Measurements from ENCODE around the gene HIBADH.

Gene HIBADH

GRCh38 chr7:27634671-27635493 is 27.8 kb downstream of the HIBADH start:
- no peak for DNase-seq

- DNase-seq: no peak
Measured at GRCh38 chr7:27633062-27633461, 29.6 kb downstream of the HIBADH start.

- DNase-seq: no peak
Measured at GRCh38 chr7:27631391-27631790, 31.3 kb downstream of the HIBADH start.

- DNase-seq: no peak
Measured at GRCh38 chr7:27627146-27627545, 35.5 kb downstream of the HIBADH start.

GRCh38 chr7:27619492-27619891 is 43.2 kb downstream of the HIBADH start:
- DNase-seq: no peak

GRCh38 chr7:27617651-27618381 is 44.9 kb downstream of the HIBADH start:
- DNase-seq: no peak

- DNase-seq: no peak
Measured at GRCh38 chr7:27616914-27617548, 45.7 kb downstream of the HIBADH start.

- no peak for DNase-seq
Measured at GRCh38 chr7:27616186-27616491, 46.5 kb downstream of the HIBADH start.

- no peak for DNase-seq
Measured at GRCh38 chr7:27615420-27616185, 47.1 kb downstream of the HIBADH start.

GRCh38 chr7:27614095-27614494 is 48.6 kb downstream of the HIBADH start:
- DNase-seq: no peak

- no peak for DNase-seq
Measured at GRCh38 chr7:27611059-27611458, 51.6 kb downstream of the HIBADH start.

GRCh38 chr7:27608776-27609495 is 53.7 kb downstream of the HIBADH start:
- DNase-seq: no peak

GRCh38 chr7:27607210-27607606 is 55.5 kb downstream of the HIBADH start:
- DNase-seq: no peak

- no peak for DNase-seq
Measured at GRCh38 chr7:27606270-27607209, 56.1 kb downstream of the HIBADH start.

GRCh38 chr7:27605689-27606269 is 56.9 kb downstream of the HIBADH start:
- DNase-seq: no peak

GRCh38 chr7:27605283-27605682 is 57.4 kb downstream of the HIBADH start:
- DNase-seq: no peak

GRCh38 chr7:27603813-27604212 is 58.9 kb downstream of the HIBADH start:
- no peak for DNase-seq

GRCh38 chr7:27602766-27603165 is 59.9 kb downstream of the HIBADH start:
- DNase-seq: no peak

GRCh38 chr7:27601217-27601616 is 61.5 kb downstream of the HIBADH start:
- DNase-seq: no peak

- no peak for DNase-seq
Measured at GRCh38 chr7:27600247-27600646, 62.4 kb downstream of the HIBADH start.

- DNase-seq: no peak
Measured at GRCh38 chr7:27595009-27595408, 67.7 kb downstream of the HIBADH start.

Measured in cortex of kidney (tissue), 1 donor.